Fibroblast of lung (primary cell): Measurements from ENCODE around the gene TYRO3. TPM values are rescaled to one million over a fixed set of nuclear protein-coding genes. Genes with fewer than 3 reads are reported as not detected.

Source experiments
- DNase-seq, 2 donors: peaks; one replicate each; pipeline versions ENCODE4 v3.0.0 to v3.0.0-alpha.2; 2010; ENCODE audit warnings: low read depth in 2 of 2
- H2AFZ ChIP-seq: 2 replicates; pipeline ENCODE4 v1.5.1; 2012; ENCODE audit warnings: low read length, control low read depth, inconsistent platforms
- H3K27ac ChIP-seq: 2 replicates; pipeline ENCODE4 v1.5.1; 2011; ENCODE audit warnings: low read length, control low read depth; ENCODE audit not compliant: insufficient read depth
- H3K27me3 ChIP-seq: 2 replicates; pipeline ENCODE4 v1.5.1; 2011; ENCODE audit warnings: mild to moderate bottlenecking, low read length; ENCODE audit not compliant: control insufficient read depth, insufficient read depth
- H3K36me3 ChIP-seq: 2 replicates; pipeline ENCODE4 v1.5.1; 2011; ENCODE audit warnings: low read length; ENCODE audit not compliant: control insufficient read depth, insufficient read depth
- H3K4me1 ChIP-seq: 2 replicates; pipeline ENCODE4 v1.5.1; 2011; ENCODE audit warnings: low read length; ENCODE audit not compliant: control insufficient read depth, insufficient read depth; ENCODE audit errors: extremely low read depth
- H3K4me2 ChIP-seq: 2 replicates; pipeline ENCODE4 v1.5.1; 2011; ENCODE audit warnings: low read length, control low read depth; ENCODE audit not compliant: insufficient read depth; ENCODE audit errors: extremely low read depth
- H3K4me3 ChIP-seq, 4 experiments: fragments of 200-600 bp in 1 of 4; sonication (generic) in 1 of 4; replicated peaks in 1 of 4; 2 replicates each; pipeline ENCODE4 v1.5.1; 2011 to 2016; ENCODE audit warnings: low read length in 4 of 4, low read depth in 3 of 4, mild to moderate bottlenecking in 3 of 4, control low read depth in 2 of 4, inconsistent platforms in 1 of 4, mixed read lengths in 1 of 4; ENCODE audit not compliant: insufficient read depth in 1 of 4; ENCODE audit errors: control extremely low read depth in 1 of 4
- H3K79me2 ChIP-seq: 2 replicates; pipeline ENCODE4 v1.5.1; 2012; ENCODE audit warnings: mild to moderate bottlenecking, low read length, inconsistent platforms; ENCODE audit not compliant: control insufficient read depth, insufficient read depth
- H3K9ac ChIP-seq: 2 replicates; pipeline ENCODE4 v1.5.1; 2011; ENCODE audit warnings: mild to moderate bottlenecking, low read length, control low read depth; ENCODE audit not compliant: insufficient read depth
- H3K9me3 ChIP-seq: 2 replicates; pipeline ENCODE4 v1.5.1; 2012; ENCODE audit warnings: low read depth, low read length; ENCODE audit not compliant: control insufficient read depth, insufficient read depth
- H4K20me1 ChIP-seq: 2 replicates; pipeline ENCODE4 v1.5.1; 2011; ENCODE audit warnings: low read length; ENCODE audit not compliant: control insufficient read depth, insufficient read depth; ENCODE audit errors: extremely low read depth
- EZH2 ChIP-seq: IDR thresholded peaks from 2 replicates; pipeline ENCODE4 v1.5.1; 2012; ENCODE audit warnings: low read length, control low read depth, mild to moderate bottlenecking; ENCODE audit errors: missing control alignments
- polyA plus RNA-seq, 2 donors: library from polyadenylated mRNA; depleted of rRNA in 1 of 2; stranded (reverse) in 1 of 2; unstranded in 1 of 2; fragments of >200 nt; gene quantifications; 2 replicates each; pipeline ENCODE4 v1.2.1, GENCODE V29; 2011 to 2012; ENCODE audit warnings: missing spikeins in 1 of 2
- total RNA-seq: library from RNA; depleted of rRNA; stranded (reverse); fragments of >200 nt; gene quantifications from 2 replicates; pipeline ENCODE4 v1.2.1, GENCODE V29; 2014
- TF ChIP-seq, protein P1 (sequence below), 2 donors: IDR thresholded peaks in 1 of 2; conservative IDR thresholded peaks in 1 of 2; 1 replicate in 1 of 2; 2 replicates in 1 of 2; pipeline ENCODE4 v1.5.1; 2011 to 2012; ENCODE audit warnings: low read length in 2 of 2, control low read depth in 1 of 2, inconsistent platforms in 1 of 2, low read depth in 1 of 2, mild to moderate bottlenecking in 1 of 2

The TYRO3 gene
- total and polyA plus RNA-seq, 2 donors (not counting 1 experiment from before 2014, with no cell fraction given) = 9.2 to 14.9 TPM

DNA sequence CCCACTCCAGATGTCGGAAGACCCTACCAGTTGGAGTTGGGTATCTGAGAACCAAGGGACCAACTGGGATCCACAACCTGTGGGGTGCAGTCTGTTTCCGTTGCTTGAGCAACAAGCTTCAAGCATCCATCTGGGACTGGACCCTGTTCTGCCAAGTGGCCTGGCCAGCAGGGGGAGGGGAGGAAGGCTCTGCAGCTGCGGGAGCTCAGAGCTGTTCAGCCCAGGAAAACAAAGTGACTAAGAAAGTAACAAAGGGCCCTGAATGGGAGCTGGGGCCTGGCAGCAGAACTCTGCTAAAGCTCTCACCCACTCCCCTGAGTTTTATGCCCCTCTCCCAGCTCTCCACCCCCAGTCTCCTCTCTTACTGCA is 2.7 kb downstream of the TYRO3 start:
- Histone ChIP-seq H3K36me3 (no peaks in the 10 kb centered on the region), H3K4me2 (no peak overlapping the region), H3K9me3 (no peaks in the 10 kb centered on the region), H3K9ac (no peak overlapping the region), H2AFZ (no peak overlapping the region), H4K20me1 (no peaks in the 10 kb centered on the region), H3K27ac (no peak overlapping the region), H3K27me3 (no peaks in the 10 kb centered on the region), H3K79me2 (no peaks in the 10 kb centered on the region), H3K4me3 (no peak overlapping the region), H3K4me1 (peaks cover 6% of the 10 kb centered on the region)
- peak; percentile 70 to 75 for DNase-seq
- TF ChIP-seq, protein P1, sequence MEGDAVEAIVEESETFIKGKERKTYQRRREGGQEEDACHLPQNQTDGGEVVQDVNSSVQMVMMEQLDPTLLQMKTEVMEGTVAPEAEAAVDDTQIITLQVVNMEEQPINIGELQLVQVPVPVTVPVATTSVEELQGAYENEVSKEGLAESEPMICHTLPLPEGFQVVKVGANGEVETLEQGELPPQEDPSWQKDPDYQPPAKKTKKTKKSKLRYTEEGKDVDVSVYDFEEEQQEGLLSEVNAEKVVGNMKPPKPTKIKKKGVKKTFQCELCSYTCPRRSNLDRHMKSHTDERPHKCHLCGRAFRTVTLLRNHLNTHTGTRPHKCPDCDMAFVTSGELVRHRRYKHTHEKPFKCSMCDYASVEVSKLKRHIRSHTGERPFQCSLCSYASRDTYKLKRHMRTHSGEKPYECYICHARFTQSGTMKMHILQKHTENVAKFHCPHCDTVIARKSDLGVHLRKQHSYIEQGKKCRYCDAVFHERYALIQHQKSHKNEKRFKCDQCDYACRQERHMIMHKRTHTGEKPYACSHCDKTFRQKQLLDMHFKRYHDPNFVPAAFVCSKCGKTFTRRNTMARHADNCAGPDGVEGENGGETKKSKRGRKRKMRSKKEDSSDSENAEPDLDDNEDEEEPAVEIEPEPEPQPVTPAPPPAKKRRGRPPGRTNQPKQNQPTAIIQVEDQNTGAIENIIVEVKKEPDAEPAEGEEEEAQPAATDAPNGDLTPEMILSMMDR (conservative IDR thresholded peaks at IDR 0.05 in 1 of 2, IDR thresholded peaks at IDR 0.05 in 1 of 2; ENCODE audit: low read depth in 1 of 2, low read length in 2 of 2) = peak; percentile 29 to 37
- no peak for TF ChIP-seq EZH2

DNA sequence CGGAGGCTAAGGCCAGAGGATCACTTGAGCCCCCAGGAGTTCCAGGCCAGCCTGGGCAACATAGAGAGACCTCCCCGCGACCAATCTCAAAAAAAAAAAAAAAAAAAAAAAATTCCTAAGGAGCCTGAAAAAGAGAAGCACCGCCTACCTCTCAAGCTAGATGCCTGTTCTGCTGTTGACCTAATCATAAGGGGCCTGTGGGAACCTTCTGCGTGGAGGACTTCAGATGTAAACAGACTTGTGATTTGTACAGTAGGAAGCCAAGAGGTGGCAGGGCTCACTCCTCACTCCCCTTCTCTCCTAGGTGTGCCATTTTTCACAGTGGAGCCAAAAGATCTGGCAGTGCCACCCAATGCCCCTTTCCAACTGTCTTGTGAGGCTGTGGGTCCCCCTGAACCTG is 3.2 kb downstream of the TYRO3 start:
- no peaks in the 10 kb centered on the region for H3K79me2 ChIP-seq
- TF ChIP-seq, protein P1 (conservative IDR thresholded peaks at IDR 0.05 in 1 of 2, IDR thresholded peaks at IDR 0.05 in 1 of 2; ENCODE audit: low read depth in 1 of 2, low read length in 2 of 2) = no peak
- no peak for TF ChIP-seq EZH2
- no peak for DNase-seq
- H3K9ac ChIP-seq = no peak overlapping the region
- no peak overlapping the region for H3K4me3 ChIP-seq
- H3K27ac ChIP-seq = no peak overlapping the region
- peaks cover 6% of the 10 kb centered on the region for H3K4me1 ChIP-seq
- no peak overlapping the region for H3K4me2 ChIP-seq
- H2AFZ ChIP-seq = no peak overlapping the region
- no peaks in the 10 kb centered on the region for H3K27me3 ChIP-seq
- no peaks in the 10 kb centered on the region for H3K36me3 ChIP-seq
- H4K20me1 ChIP-seq = no peaks in the 10 kb centered on the region
- no peaks in the 10 kb centered on the region for H3K9me3 ChIP-seq

DNA sequence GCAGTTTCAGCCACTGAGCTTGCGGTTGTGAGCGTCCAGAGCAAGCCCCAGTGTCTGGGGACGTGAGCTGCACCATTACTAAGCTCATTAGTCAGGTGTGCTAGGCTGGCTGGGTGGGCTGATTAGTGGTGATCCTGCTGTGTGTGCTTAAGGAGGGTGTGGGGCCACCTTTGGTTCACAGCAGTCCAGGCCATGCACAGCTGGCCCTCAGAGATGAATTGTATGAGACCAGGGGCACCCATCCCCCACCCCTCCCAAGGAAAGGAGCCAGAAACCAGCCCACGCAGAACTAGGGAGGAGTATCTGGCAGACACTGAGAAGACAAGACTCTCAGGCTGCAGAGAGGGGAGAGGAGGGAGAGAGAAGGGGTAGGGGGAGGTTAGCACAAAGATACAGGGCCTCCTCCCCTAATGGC is 3.8 kb downstream of the TYRO3 start:
- Histone ChIP-seq H2AFZ (no peak overlapping the region), H3K9me3 (no peaks in the 10 kb centered on the region), H3K4me3 (no peak overlapping the region), H3K4me1 (peaks cover 6% of the 10 kb centered on the region), H3K27ac (no peak overlapping the region), H3K36me3 (no peaks in the 10 kb centered on the region), H3K79me2 (no peaks in the 10 kb centered on the region), H4K20me1 (no peaks in the 10 kb centered on the region), H3K27me3 (no peaks in the 10 kb centered on the region), H3K4me2 (no peak overlapping the region), H3K9ac (no peak overlapping the region)
- TF ChIP-seq EZH2 = no peak
- TF ChIP-seq, protein P1 (conservative IDR thresholded peaks at IDR 0.05 in 1 of 2, IDR thresholded peaks at IDR 0.05 in 1 of 2; ENCODE audit: low read depth in 1 of 2, low read length in 2 of 2) = no peak
- peak in 1 of 2 donors; percentile 40 for DNase-seq
